ENCODE measurements around the gene OR1F1.

DNA sequence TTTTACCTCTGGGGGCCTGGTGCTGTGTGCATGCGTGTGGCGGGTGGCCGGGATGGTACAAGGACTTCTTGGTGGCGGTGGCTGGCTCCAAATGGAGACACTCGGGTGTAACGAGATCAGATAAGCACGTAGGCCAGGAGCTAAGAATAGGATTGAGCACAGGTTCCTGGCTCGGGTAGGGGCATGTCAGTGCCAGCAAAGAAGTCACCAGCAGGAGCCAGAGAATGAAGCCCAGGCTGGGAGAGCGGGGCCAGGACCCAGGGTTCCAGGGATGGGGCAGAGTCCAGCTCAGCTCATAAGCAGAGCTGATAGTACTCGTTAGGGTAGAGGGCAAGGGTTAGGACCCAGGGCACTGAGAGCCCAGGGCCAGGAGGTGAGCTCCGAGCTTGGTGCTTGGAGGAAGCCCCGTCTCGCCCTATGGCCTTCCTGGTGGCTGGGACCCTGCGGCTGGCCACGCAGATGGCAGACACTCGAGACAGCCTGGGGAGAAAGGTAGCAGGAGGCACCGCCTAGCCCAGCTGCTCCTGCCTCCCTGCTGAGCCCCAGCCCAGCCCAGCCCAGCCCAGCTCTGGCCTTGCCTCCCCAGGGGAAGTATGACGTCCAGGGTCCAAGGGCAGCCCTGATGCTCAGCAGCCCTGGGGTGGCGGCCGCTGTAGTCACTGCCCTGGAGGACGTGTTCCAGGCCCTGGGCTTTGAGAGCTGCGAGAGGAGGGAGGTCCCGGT, 44.2 kb upstream of the OR1F1 start:
- TF ChIP-seq, protein P1, sequence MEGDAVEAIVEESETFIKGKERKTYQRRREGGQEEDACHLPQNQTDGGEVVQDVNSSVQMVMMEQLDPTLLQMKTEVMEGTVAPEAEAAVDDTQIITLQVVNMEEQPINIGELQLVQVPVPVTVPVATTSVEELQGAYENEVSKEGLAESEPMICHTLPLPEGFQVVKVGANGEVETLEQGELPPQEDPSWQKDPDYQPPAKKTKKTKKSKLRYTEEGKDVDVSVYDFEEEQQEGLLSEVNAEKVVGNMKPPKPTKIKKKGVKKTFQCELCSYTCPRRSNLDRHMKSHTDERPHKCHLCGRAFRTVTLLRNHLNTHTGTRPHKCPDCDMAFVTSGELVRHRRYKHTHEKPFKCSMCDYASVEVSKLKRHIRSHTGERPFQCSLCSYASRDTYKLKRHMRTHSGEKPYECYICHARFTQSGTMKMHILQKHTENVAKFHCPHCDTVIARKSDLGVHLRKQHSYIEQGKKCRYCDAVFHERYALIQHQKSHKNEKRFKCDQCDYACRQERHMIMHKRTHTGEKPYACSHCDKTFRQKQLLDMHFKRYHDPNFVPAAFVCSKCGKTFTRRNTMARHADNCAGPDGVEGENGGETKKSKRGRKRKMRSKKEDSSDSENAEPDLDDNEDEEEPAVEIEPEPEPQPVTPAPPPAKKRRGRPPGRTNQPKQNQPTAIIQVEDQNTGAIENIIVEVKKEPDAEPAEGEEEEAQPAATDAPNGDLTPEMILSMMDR (IDR thresholded peaks at IDR 0.05): no peak
- no peak for TF ChIP-seq POLR2A (IDR thresholded peaks at IDR 0.05)
- no peak for TF ChIP-seq POLR2AphosphoS5 (IDR thresholded peaks at IDR 0.05)
- TF ChIP-seq EP300 (IDR thresholded peaks at IDR 0.05): no peak

Measured in stomach (tissue), 4 donors.